H9 (cell line): ENCODE data around the gene GTPBP4. TPM values are rescaled to one million over a fixed set of nuclear protein-coding genes. Genes with fewer than 3 reads are reported as not detected.

Experiments
- DNase-seq: peaks from one replicate; pipeline ENCODE4 v3.0.0-alpha.2; 2017
- H2AFZ ChIP-seq: one replicate; pipeline ENCODE4 v1.6.1; 2013; ENCODE audit warnings: mild to moderate bottlenecking, low read length, control low read depth, moderate library complexity
- H2AK5ac ChIP-seq: 2 replicates; pipeline ENCODE4 v1.6.1; 2013; ENCODE audit warnings: low read length, control low read depth, mixed read lengths; ENCODE audit not compliant: insufficient read length
- H2BK120ac ChIP-seq: one replicate; pipeline ENCODE4 v1.6.1; 2013; ENCODE audit warnings: low read depth, mild to moderate bottlenecking, low read length, control low read depth, inconsistent platforms; ENCODE audit not compliant: poor library complexity, severe bottlenecking
- H2BK12ac ChIP-seq: 2 replicates; pipeline ENCODE4 v1.6.1; 2013; ENCODE audit warnings: low read length, control low read depth, mixed read lengths, low read depth; ENCODE audit not compliant: insufficient read length
- H2BK15ac ChIP-seq: 2 replicates; pipeline ENCODE4 v1.6.1; 2013; ENCODE audit warnings: low read depth, low read length, control low read depth
- H2BK20ac ChIP-seq: one replicate; pipeline ENCODE4 v1.6.1; 2013; ENCODE audit warnings: low read depth, mild to moderate bottlenecking, low read length, control low read depth, inconsistent platforms; ENCODE audit not compliant: poor library complexity, severe bottlenecking
- H2BK5ac ChIP-seq: 2 replicates; pipeline ENCODE4 v1.6.1; 2013; ENCODE audit warnings: low read length, control low read depth, mixed read lengths; ENCODE audit not compliant: insufficient read length
- H3K14ac ChIP-seq: 2 replicates; pipeline ENCODE4 v1.6.1; 2013; ENCODE audit warnings: low read length, control low read depth; ENCODE audit not compliant: insufficient read depth
- H3K18ac ChIP-seq: 2 replicates; pipeline ENCODE4 v1.6.1; 2013; ENCODE audit warnings: low read depth, mild to moderate bottlenecking, mixed read lengths, low read length, control low read depth; ENCODE audit not compliant: insufficient read length
- H3K23ac ChIP-seq: 2 replicates; pipeline ENCODE4 v1.6.1; 2013; ENCODE audit warnings: low read length, control low read depth, mixed read lengths, low read depth; ENCODE audit not compliant: insufficient read length
- H3K23me2 ChIP-seq: 2 replicates; pipeline ENCODE4 v1.6.1; 2013; ENCODE audit warnings: low read depth, mild to moderate bottlenecking, mixed read lengths, low read length, control low read depth; ENCODE audit not compliant: insufficient read length, poor library complexity, severe bottlenecking
- H3K27ac ChIP-seq: 2 replicates; pipeline ENCODE4 v1.5.1; 2013; ENCODE audit warnings: low read length, control low read depth, mixed read lengths, low read depth; ENCODE audit not compliant: insufficient read length
- H3K27me3 ChIP-seq: 2 replicates; pipeline ENCODE4 v1.6.1; 2013; ENCODE audit warnings: low read length, control low read depth, inconsistent platforms; ENCODE audit not compliant: insufficient read depth
- H3K4ac ChIP-seq: 2 replicates; pipeline ENCODE4 v1.6.1; 2013; ENCODE audit warnings: low read depth, mild to moderate bottlenecking, control low read depth, inconsistent platforms, low read length, moderate library complexity
- H3K4me1 ChIP-seq: 2 replicates; pipeline ENCODE4 v1.6.1; 2013; ENCODE audit warnings: low read length, control low read depth, inconsistent platforms; ENCODE audit not compliant: insufficient read depth
- H3K4me2 ChIP-seq: 2 replicates; pipeline ENCODE4 v1.6.1; 2013; ENCODE audit warnings: low read length, control low read depth, mixed read lengths; ENCODE audit not compliant: insufficient read length, insufficient read depth
- H3K56ac ChIP-seq: 2 replicates; pipeline ENCODE4 v1.6.1; 2013; ENCODE audit warnings: low read depth, mild to moderate bottlenecking, mixed read lengths, low read length, control low read depth; ENCODE audit not compliant: insufficient read length
- H3K79me1 ChIP-seq: 2 replicates; pipeline ENCODE4 v1.6.1; 2013; ENCODE audit warnings: low read depth, mild to moderate bottlenecking, moderate library complexity, low read length, control low read depth, inconsistent platforms; ENCODE audit not compliant: insufficient read depth, poor library complexity, severe bottlenecking
- H3K79me2 ChIP-seq: 2 replicates; pipeline ENCODE4 v1.6.1; 2013; ENCODE audit warnings: low read length, control low read depth, inconsistent platforms; ENCODE audit not compliant: insufficient read depth
- H3K9ac ChIP-seq: 2 replicates; pipeline ENCODE4 v1.6.1; 2013; ENCODE audit warnings: low read length, control low read depth, mixed read lengths; ENCODE audit not compliant: insufficient read length; ENCODE audit errors: extremely low read depth
- H3K9me3 ChIP-seq: one replicate; pipeline ENCODE4 v1.6.1; 2013; ENCODE audit warnings: low read depth, low read length, inconsistent platforms; ENCODE audit not compliant: control insufficient read depth
- H3T11ph ChIP-seq: one replicate; pipeline ENCODE4 v1.6.1; 2013; ENCODE audit warnings: mild to moderate bottlenecking, low read length, control low read depth, inconsistent platforms
- H4K20me1 ChIP-seq: one replicate; pipeline ENCODE4 v1.6.1; 2013; ENCODE audit not compliant: control insufficient read depth, insufficient read length, insufficient read depth
- H4K5ac ChIP-seq: 2 replicates; pipeline ENCODE4 v1.6.1; 2013; ENCODE audit warnings: low read depth, mild to moderate bottlenecking, mixed read lengths, low read length, control low read depth; ENCODE audit not compliant: insufficient read length
- H4K8ac ChIP-seq: replicated peaks from 2 replicates; pipeline ENCODE4 v1.6.1; 2013; ENCODE audit warnings: low read length, control low read depth, mixed read lengths, low read depth; ENCODE audit not compliant: insufficient read length
- H4K91ac ChIP-seq: 2 replicates; pipeline ENCODE4 v1.6.1; 2013; ENCODE audit warnings: low read depth, mild to moderate bottlenecking, moderate library complexity, mixed read lengths, low read length, control low read depth; ENCODE audit not compliant: insufficient read length
- H3K27ac Mint-ChIP-seq, 3 experiments: 2 replicates in 2 of 3; 3 replicates in 1 of 3; pipeline ENCODE4 v1.8.0; 2020 to 2021; ENCODE audit warnings: mixed read lengths in 3 of 3, mild to moderate bottlenecking in 1 of 3, moderate library complexity in 1 of 3
- H3K27me3 Mint-ChIP-seq: 2 replicates; pipeline ENCODE4 v1.8.0; 2021; ENCODE audit warnings: low read depth, mild to moderate bottlenecking, moderate library complexity, mixed read lengths
- H3K36me3 Mint-ChIP-seq, 3 experiments: 2 replicates in 2 of 3; 3 replicates in 1 of 3; pipeline ENCODE4 v1.8.0; 2020 to 2021; ENCODE audit warnings: low read depth in 3 of 3, mixed read lengths in 3 of 3; ENCODE audit not compliant: insufficient read depth in 1 of 3
- H3K4me1 Mint-ChIP-seq, 2 experiments: 2 replicates each; pipeline ENCODE4 v1.8.0; 2020; ENCODE audit warnings: mixed read lengths in 2 of 2
- H3K4me3 Mint-ChIP-seq, 2 experiments: 2 replicates in 1 of 2; 3 replicates in 1 of 2; pipeline ENCODE4 v1.8.0; 2020 to 2021; ENCODE audit warnings: mild to moderate bottlenecking in 2 of 2, mixed read lengths in 2 of 2, moderate library complexity in 1 of 2
- H3K9me3 Mint-ChIP-seq, 2 experiments: 2 replicates in 1 of 2; 3 replicates in 1 of 2; pipeline ENCODE4 v1.8.0; 2020; ENCODE audit warnings: mild to moderate bottlenecking in 2 of 2, mixed read lengths in 2 of 2, moderate library complexity in 1 of 2
- WGBS: extraction: QIAGEN DNeasy Blood & Tissue Kit; methylation state at CpG from one replicate; pipeline ENCODE4 v1.1.7; 2013; ENCODE audit warnings: missing lambda C conversion rate, low lambda C conversion rate, mixed read lengths; ENCODE audit not compliant: insufficient read length; ENCODE audit errors: extremely low coverage; 5-methylcytosine and 5-hydroxymethylcytosine counted together
- total RNA-seq: library from RNA; stranded (reverse); gene quantifications from 2 replicates; pipeline ENCODE4 v1.2.1, GENCODE V29; 2021
- TF ChIP-seq, protein P1 (sequence below): fragments of 200-600 bp; sonication (generic); conservative IDR thresholded peaks from 3 replicates; pipeline ENCODE4 v1.8.0; 2021; ENCODE audit warnings: antibody characterized with exemption, mild to moderate bottlenecking

GTPBP4 gene
- total RNA-seq, 1 experiment from 2014 or later: 134 TPM

DNA sequence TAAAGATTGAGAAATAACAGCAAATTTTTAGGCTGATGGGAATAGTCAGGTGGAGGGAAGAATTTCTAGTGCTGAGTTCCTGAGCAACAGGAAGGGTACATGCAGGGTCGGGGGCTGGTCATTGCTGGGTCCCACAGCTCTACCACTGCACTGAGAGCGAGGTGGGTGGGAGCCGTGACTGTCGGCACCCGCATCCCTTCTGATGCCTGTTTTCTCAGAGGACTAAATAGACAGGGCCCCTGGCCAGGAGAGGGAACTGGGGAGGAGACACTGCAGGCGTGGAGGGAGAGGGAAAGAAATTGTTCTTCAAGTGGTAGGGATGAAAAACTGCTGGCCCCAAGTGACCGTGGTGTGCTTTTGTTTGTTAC, 7.3 kb downstream of the GTPBP4 start:
- no peak for DNase-seq
- H3K23ac ChIP-seq: no peak overlapping the region
- H3K79me2 ChIP-seq: peaks cover 13% of the 10 kb centered on the region; the same call in 1 of the 2 replicates
- H3K9me3 ChIP-seq: no peaks in the 10 kb centered on the region
- H2BK5ac ChIP-seq: no peak overlapping the region
- H4K5ac ChIP-seq: no peak overlapping the region
- Mint-ChIP-seq H3K36me3 (peaks cover 76 to 92% (median 89%) of the 10 kb centered on the region in 3 experiments), H3K4me1 (peaks cover 0 to 2% of the 10 kb centered on the region in 2 experiments; a peak in 2 of 4 replicates), H3K27me3 (no peaks in the 10 kb centered on the region), H3K4me3 (no peak overlapping the region), H3K27ac (peak overlapping the region in 1 of 3 experiments; percentile 55; a peak in 2 of 7 replicates), H3K9me3 (no peaks in the 10 kb centered on the region; a peak in 1 of 5 replicates)
- no peak overlapping the region for H2BK15ac ChIP-seq
- no peak overlapping the region for H3K56ac ChIP-seq
- H3K27me3 ChIP-seq: no peaks in the 10 kb centered on the region
- WGBS: no CpG with 5 or more reads among the region's 7 CpGs
- no peak overlapping the region for H2BK20ac ChIP-seq
- H2BK120ac ChIP-seq: no peak overlapping the region
- H3K27ac ChIP-seq: no peak overlapping the region
- TF ChIP-seq, protein P1, sequence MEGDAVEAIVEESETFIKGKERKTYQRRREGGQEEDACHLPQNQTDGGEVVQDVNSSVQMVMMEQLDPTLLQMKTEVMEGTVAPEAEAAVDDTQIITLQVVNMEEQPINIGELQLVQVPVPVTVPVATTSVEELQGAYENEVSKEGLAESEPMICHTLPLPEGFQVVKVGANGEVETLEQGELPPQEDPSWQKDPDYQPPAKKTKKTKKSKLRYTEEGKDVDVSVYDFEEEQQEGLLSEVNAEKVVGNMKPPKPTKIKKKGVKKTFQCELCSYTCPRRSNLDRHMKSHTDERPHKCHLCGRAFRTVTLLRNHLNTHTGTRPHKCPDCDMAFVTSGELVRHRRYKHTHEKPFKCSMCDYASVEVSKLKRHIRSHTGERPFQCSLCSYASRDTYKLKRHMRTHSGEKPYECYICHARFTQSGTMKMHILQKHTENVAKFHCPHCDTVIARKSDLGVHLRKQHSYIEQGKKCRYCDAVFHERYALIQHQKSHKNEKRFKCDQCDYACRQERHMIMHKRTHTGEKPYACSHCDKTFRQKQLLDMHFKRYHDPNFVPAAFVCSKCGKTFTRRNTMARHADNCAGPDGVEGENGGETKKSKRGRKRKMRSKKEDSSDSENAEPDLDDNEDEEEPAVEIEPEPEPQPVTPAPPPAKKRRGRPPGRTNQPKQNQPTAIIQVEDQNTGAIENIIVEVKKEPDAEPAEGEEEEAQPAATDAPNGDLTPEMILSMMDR: no peak
- peaks cover 2% of the 10 kb centered on the region for H4K20me1 ChIP-seq
- no peak overlapping the region for H3K9ac ChIP-seq
- no peak overlapping the region for H3T11ph ChIP-seq
- H2AK5ac ChIP-seq: no peak overlapping the region
- no peak overlapping the region for H3K18ac ChIP-seq
- no peak overlapping the region for H4K91ac ChIP-seq
- no peak overlapping the region for H2AFZ ChIP-seq
- no peaks in the 10 kb centered on the region for H3K23me2 ChIP-seq
- H2BK12ac ChIP-seq: no peak overlapping the region
- peaks cover 20% of the 10 kb centered on the region for H3K79me1 ChIP-seq
- no peaks in the 10 kb centered on the region for H3K4me1 ChIP-seq
- H3K14ac ChIP-seq: no peak overlapping the region
- H3K4me2 ChIP-seq: no peak overlapping the region
- no peak overlapping the region for H3K4ac ChIP-seq
- H4K8ac ChIP-seq: no peak overlapping the region
